HCT116 (cell line): ENCODE data around the gene MAPKAP1. TPM values are rescaled to one million over a fixed set of nuclear protein-coding genes. Genes with fewer than 3 reads are reported as not detected.

Experiments
- ATAC-seq: fragments of 200-7000 bp; cut with Tn5 transposase; 2 replicates; pipeline ENCODE4 v1.9.1; 2020; ENCODE audit warnings: mild to moderate bottlenecking, moderate library complexity
- BruUV-seq: library from RNA; stranded (reverse); fragments of 400-500 nt; replicated peaks from 2 replicates; lab custom pipeline; 2021; lab: Mats Ljungman, UMichigan
- CTCF ChIA-PET: fragments of 300-600 bp; sonication (Branson Sonifier 250); formaldehyde crosslinking; loops from one replicate; lab custom pipeline; 2021; ENCODE audit warnings: antibody characterized with exemption; lab: Charles Lee
- POLR2A ChIA-PET: fragments of 300-600, 350-600 bp; sonication (Branson Sonifier 250); formaldehyde crosslinking; loops from one replicate; lab custom pipeline; 2021; ENCODE audit warnings: antibody characterized with exemption; lab: Charles Lee
- RAD21 ChIA-PET, 2 experiments: fragments of 300-600 bp; sonication (Branson Sonifier 250); formaldehyde crosslinking; loops; one replicate each; lab custom pipeline; 2023; ENCODE audit warnings: low total read pairs in 2 of 2; ENCODE audit not compliant: uncharacterized antibody in 2 of 2, unreplicated experiment in 2 of 2, low non-redundant PET in 1 of 2; lab: Charles Lee
- DNase-seq: peaks from one replicate; pipeline ENCODE4 v3.0.0-alpha.2; 2010; ENCODE audit warnings: low read depth, low spot score
- H2AFZ ChIP-seq: fragments of 200-600 bp; shearing (Covaris generic), sonication (generic); 2 replicates; pipeline ENCODE4 v1.6.1; 2017; ENCODE audit warnings: low read depth, mixed run types, mixed read lengths, antibody characterized with exemption, low read length; ENCODE audit not compliant: poor library complexity, severe bottlenecking
- H3K27ac ChIP-seq: 2 replicates; pipeline ENCODE4 v1.5.1; 2012; ENCODE audit warnings: low read depth, low read length
- H3K27me3 ChIP-seq: fragments of 200-600 bp; sonication (generic); 2 replicates; pipeline ENCODE4 v1.6.1; 2016; ENCODE audit warnings: mixed run types, low read length, mixed read lengths; ENCODE audit not compliant: insufficient read depth
- H3K36me3 ChIP-seq, 2 experiments: fragments of 200-500 bp in 1 of 2; fragments of 200-600 bp in 1 of 2; sonication (Bioruptor generic) in 1 of 2; sonication (generic) in 1 of 2; 2 replicates each; pipeline versions ENCODE4 v1.5.1 to v1.6.1; 2014 to 2016; ENCODE audit warnings: low read length in 2 of 2, inconsistent platforms in 1 of 2, mixed read lengths in 1 of 2, mixed run types in 1 of 2; ENCODE audit not compliant: insufficient read depth in 2 of 2, control insufficient read depth in 1 of 2
- H3K4me1 ChIP-seq, 2 experiments: fragments of 200-600 bp in 1 of 2; sonication (generic) in 1 of 2; 2 replicates each; pipeline versions ENCODE4 v1.5.1 to v1.6.1; 2012 to 2017; ENCODE audit warnings: low read length in 2 of 2, inconsistent platforms in 1 of 2, mild to moderate bottlenecking in 1 of 2, mixed read lengths in 1 of 2, mixed run types in 1 of 2, moderate library complexity in 1 of 2; ENCODE audit not compliant: insufficient read depth in 2 of 2, control insufficient read depth in 1 of 2
- H3K4me2 ChIP-seq: fragments of 200-600 bp; sonication (generic); 2 replicates; pipeline ENCODE4 v1.6.1; 2017; ENCODE audit warnings: mixed run types, low read length, mixed read lengths
- H3K4me3 ChIP-seq, 2 experiments: fragments of 200-600 bp in 1 of 2; sonication (generic) in 1 of 2; replicated peaks in 1 of 2; 2 replicates each; pipeline ENCODE4 v1.5.1; 2011 to 2016; ENCODE audit warnings: low read length in 2 of 2, control low read depth in 1 of 2, low read depth in 1 of 2, mild to moderate bottlenecking in 1 of 2, mixed read lengths in 1 of 2, mixed run types in 1 of 2
- H3K79me2 ChIP-seq: fragments of 200-600 bp; sonication (generic); 2 replicates; pipeline ENCODE4 v1.6.1; 2017; ENCODE audit warnings: mild to moderate bottlenecking, mixed run types, low read length, moderate library complexity, mixed read lengths; ENCODE audit not compliant: insufficient read depth
- H3K9ac ChIP-seq: fragments of 200-600 bp; sonication (generic); 2 replicates; pipeline ENCODE4 v1.6.1; 2016; ENCODE audit warnings: low read length, mixed read lengths
- H3K9me2 ChIP-seq: fragments of 200-600 bp; sonication (generic), shearing (Covaris generic); 2 replicates; pipeline ENCODE4 v1.6.1; 2017; ENCODE audit warnings: mixed run types, mild to moderate bottlenecking, moderate library complexity; ENCODE audit not compliant: insufficient read depth
- H3K9me3 ChIP-seq, 2 experiments: fragments of 200-500 bp in 1 of 2; fragments of 200-600 bp in 1 of 2; sonication (Bioruptor generic) in 1 of 2; sonication (generic) in 1 of 2; 2 replicates each; pipeline ENCODE4 v1.6.1; 2014 to 2017; ENCODE audit warnings: low read length in 2 of 2, mixed read lengths in 2 of 2, inconsistent platforms in 1 of 2, low read depth in 1 of 2, mild to moderate bottlenecking in 1 of 2, mixed run types in 1 of 2, moderate library complexity in 1 of 2; ENCODE audit not compliant: control insufficient read depth in 1 of 2, insufficient read depth in 1 of 2
- H4K20me1 ChIP-seq: fragments of 200-600 bp; sonication (generic), shearing (Covaris generic); 2 replicates; pipeline ENCODE4 v1.6.1; 2017; ENCODE audit warnings: mixed run types, mild to moderate bottlenecking, moderate library complexity; ENCODE audit not compliant: insufficient read depth
- ATF3 ChIP-seq: IDR thresholded peaks from 2 replicates; pipeline ENCODE4 v1.6.1; 2012
- CBX3 ChIP-seq: IDR thresholded peaks from 2 replicates; pipeline ENCODE4 v1.6.1; 2012; ENCODE audit warnings: low read depth
- CEBPB ChIP-seq: IDR thresholded peaks from 2 replicates; pipeline ENCODE4 v1.6.1; 2012; ENCODE audit warnings: low read depth
- EGR1 ChIP-seq: IDR thresholded peaks from 2 replicates; pipeline ENCODE4 v1.6.1; 2012; ENCODE audit warnings: low read depth
- ELF1 ChIP-seq: IDR thresholded peaks from 2 replicates; pipeline ENCODE4 v1.6.1; 2012; ENCODE audit warnings: low read depth, borderline replicate concordance
- EZH2phosphoT487 ChIP-seq: fragments of 200-600 bp; IDR thresholded peaks from 2 replicates; pipeline ENCODE4 v1.6.1; 2018; ENCODE audit warnings: antibody characterized with exemption, borderline replicate concordance
- FOSL1 ChIP-seq: IDR thresholded peaks from 2 replicates; pipeline ENCODE4 v1.6.1; 2012; ENCODE audit warnings: low read depth
- JUND ChIP-seq: IDR thresholded peaks from 2 replicates; pipeline ENCODE4 v1.6.1; 2012
- MAX ChIP-seq: IDR thresholded peaks from 2 replicates; pipeline ENCODE4 v1.6.1; 2012
- POLR2AphosphoS5 ChIP-seq: IDR thresholded peaks from 2 replicates; pipeline ENCODE4 v1.6.1; 2011; ENCODE audit warnings: mild to moderate bottlenecking, low read depth, low read length, moderate library complexity
- RAD21 ChIP-seq: IDR thresholded peaks from 2 replicates; pipeline ENCODE4 v1.6.1; 2012; ENCODE audit warnings: low read depth, mild to moderate bottlenecking
- SIN3A ChIP-seq: IDR thresholded peaks from 2 replicates; pipeline ENCODE4 v1.6.1; 2012; ENCODE audit warnings: low read depth
- SP1 ChIP-seq: IDR thresholded peaks from 2 replicates; pipeline ENCODE4 v1.6.1; 2012; ENCODE audit warnings: low read depth
- SRF ChIP-seq: IDR thresholded peaks from 2 replicates; pipeline ENCODE4 v1.6.1; 2012; ENCODE audit warnings: low read depth
- TCF7L2 ChIP-seq: IDR thresholded peaks from 2 replicates; pipeline ENCODE4 v1.7.0; 2011; ENCODE audit warnings: borderline replicate concordance, inconsistent platforms; ENCODE audit not compliant: insufficient read depth, insufficient read length; ENCODE audit errors: extremely low read depth
- YY1 ChIP-seq: IDR thresholded peaks from 2 replicates; pipeline ENCODE4 v1.6.1; 2011; ENCODE audit warnings: low read length, low read depth, moderate library complexity, mild to moderate bottlenecking; ENCODE audit not compliant: insufficient replicate concordance; ENCODE audit errors: extremely low read depth
- ZBTB33 ChIP-seq: IDR thresholded peaks from 2 replicates; pipeline ENCODE4 v1.6.1; 2011; ENCODE audit warnings: mild to moderate bottlenecking, low read length, moderate library complexity; ENCODE audit not compliant: insufficient replicate concordance; ENCODE audit errors: extremely low read depth
- ZFX ChIP-seq: fragments of 450-650 bp; IDR thresholded peaks from 2 replicates; pipeline ENCODE4 v1.6.1; 2017
- ZNF274 ChIP-seq: fragments of 200-500 bp; sonication (Bioruptor generic); IDR thresholded peaks from 2 replicates; pipeline ENCODE4 v1.6.1; 2014; ENCODE audit warnings: mild to moderate bottlenecking, low read depth, low read length, inconsistent platforms
- intact Hi-C: fragments of 100-400 bp; cut with micrococcal nuclease; formaldehyde crosslinking; loops from 2 replicates; pipeline ENCODE4 v1.10.0; 2022
- total RNA-seq: library from RNA; stranded (reverse); gene quantifications from one replicate; pipeline ENCODE4 v1.2.1, GENCODE V29; 2021; ENCODE audit not compliant: unreplicated experiment

MAPKAP1 gene
- total RNA-seq, 1 experiment from 2014 or later, result 72.5 TPM

- BruUV-seq, result no TSS peak
- H3K36me3 ChIP-seq, result no peaks in the 10 kb centered on the region
- no peaks in the 10 kb centered on the region for H3K79me2 ChIP-seq
- H3K9me3 ChIP-seq, result no peaks in the 10 kb centered on the region
- no peak for TF ChIP-seq SIN3A
- TF ChIP-seq EZH2phosphoT487, result no peak
- TF ChIP-seq YY1, result no peak
- TF ChIP-seq FOSL1, result peak; percentile 55
- TF ChIP-seq ZNF274, result no peak
- peak; percentile 12; the same call in 1 of the 2 replicates for TF ChIP-seq CBX3
- TF ChIP-seq SRF, result no peak
- peak; percentile 30; the same call in 1 of the 2 replicates for TF ChIP-seq JUND
- no peaks in the 10 kb centered on the region for H3K9me2 ChIP-seq
- peak overlapping the region; percentile 58 for H3K4me2 ChIP-seq
- peaks cover 9 to 32% of the 10 kb centered on the region in 2 experiments for H3K4me1 ChIP-seq
- POLR2A ChIA-PET, result no interaction called here
- CTCF ChIA-PET, result no interaction called here
- H3K27me3 ChIP-seq, result no peaks in the 10 kb centered on the region
- no peak overlapping the region for H3K27ac ChIP-seq
- peak; percentile 84 for ATAC-seq
- RAD21 ChIA-PET, result no interaction called here
- no peak overlapping the region for H3K9ac ChIP-seq
- no peak overlapping the region for H2AFZ ChIP-seq
- intact Hi-C loops, result loop anchor here (1.0 kb wide), 1 partner anchor 36 kb away; no protein-coding TSS in a partner anchor
- H3K4me3 ChIP-seq, result peak overlapping the region in 1 of 2 experiments; percentile 2; a peak in 1 of 4 replicates
- no peaks in the 10 kb centered on the region for H4K20me1 ChIP-seq
- peak; percentile 21 for DNase-seq
These were observed 211.6 kb downstream of the MAPKAP1 start for GRCh38 chr9:125495172-125496119.

GRCh38 chr9:125494653-125494915 is 212.4 kb downstream of the MAPKAP1 start:
- Histone ChIP-seq H3K9me3 (no peaks in the 10 kb centered on the region), H4K20me1 (no peaks in the 10 kb centered on the region), H3K4me1 (peaks cover 9 to 32% of the 10 kb centered on the region in 2 experiments), H3K9ac (no peak overlapping the region), H3K27me3 (no peaks in the 10 kb centered on the region), H2AFZ (no peak overlapping the region), H3K4me2 (peak overlapping the region; percentile 58), H3K4me3 (peak overlapping the region in 1 of 2 experiments; percentile 2; a peak in 1 of 4 replicates), H3K27ac (no peak overlapping the region), H3K9me2 (no peaks in the 10 kb centered on the region), H3K79me2 (no peaks in the 10 kb centered on the region), H3K36me3 (no peaks in the 10 kb centered on the region)
- POLR2A ChIA-PET, result no interaction called here
- intact Hi-C loops, result no loop called here
- DNase-seq (no peak), ATAC-seq (peak; percentile 28; the same call in 1 of the 2 replicates)
- CTCF ChIA-PET, result no interaction called here
- no TSS peak for BruUV-seq
- RAD21 ChIA-PET, result no interaction called here
- TF ChIP-seq JUND (no peak), EGR1 (no peak), RAD21 (no peak), SP1 (no peak), YY1 (no peak), ZFX (no peak), ATF3 (no peak), POLR2AphosphoS5 (no peak), TCF7L2 (no peak), CBX3 (no peak), ZBTB33 (no peak), ZNF274 (no peak), MAX (no peak), SRF (no peak), ELF1 (no peak), CEBPB (no peak), SIN3A (no peak)
